Inflammatory macrophage (primary cell): ENCODE results near the gene CACNG8.
A peak's percentile ranks its signal among the peaks of the same experiment; 100 is the strongest.
"Not testable (repeated sequence)": the region's sequence is repeated elsewhere in the genome, so short reads cannot be mapped to it uniquely, and the experiment has no call there.

Experiments used
- DNase-seq, 2 donors: peaks; one replicate each; pipeline ENCODE4 v3.0.0-alpha.2; 2020 to 2022
- total RNA-seq, 18 experiments: gene quantifications; one replicate each; lab custom pipeline; 2026; ENCODE audit warnings: mixed read lengths in 6 of 18, inconsistent platforms in 2 of 18; lab: John Stamatoyannopoulos, UW

The CACNG8 gene
- total RNA-seq: 0 to 0.56 (median 0.07) reads per million in 18 experiments

GRCh38 chr19:53962887-53963431, at the start of gene CACNG8:
Gene CACNG8 (plus strand): TSS chr19:53962937.
- DNase-seq: no peak

- DNase-seq: peak; percentile 3 to 18
Measured at GRCh38 chr19:53915000-53915399, 47.7 kb upstream of the CACNG8 start.

GRCh38 chr19:53916004-53916403, 46.7 kb upstream of the CACNG8 start:
- no peak for DNase-seq

- no peak for DNase-seq
Measured at GRCh38 chr19:53917356-53917755, 45.4 kb upstream of the CACNG8 start.

- peak; percentile 24 to 53 for DNase-seq
Measured at GRCh38 chr19:53927739-53928138, 35.0 kb upstream of the CACNG8 start.

GRCh38 chr19:53936029-53936428, 26.7 kb upstream of the CACNG8 start:
- DNase-seq: no peak

- DNase-seq: no peak
Measured at GRCh38 chr19:53942001-53942786, 20.5 kb upstream of the CACNG8 start.

- no peak for DNase-seq
Measured at GRCh38 chr19:53944416-53944815, 18.3 kb upstream of the CACNG8 start.

- no peak for DNase-seq
Measured at GRCh38 chr19:53944933-53945332, 17.8 kb upstream of the CACNG8 start.

- DNase-seq: peak in 1 of 2 donors; percentile 13
Measured at GRCh38 chr19:53945441-53945840, 17.3 kb upstream of the CACNG8 start.

- DNase-seq: no peak
Measured at GRCh38 chr19:53945998-53946397, 16.7 kb upstream of the CACNG8 start.

GRCh38 chr19:53947624-53948023, 15.1 kb upstream of the CACNG8 start:
- DNase-seq: peak in 1 of 2 donors; percentile 18

GRCh38 chr19:53948611-53949010, 14.1 kb upstream of the CACNG8 start:
- DNase-seq: not testable (repeated sequence)

GRCh38 chr19:53951436-53951835, 11.3 kb upstream of the CACNG8 start:
- no peak for DNase-seq

GRCh38 chr19:53951947-53952346, 10.8 kb upstream of the CACNG8 start:
- no peak for DNase-seq

GRCh38 chr19:53953383-53953782, 9.4 kb upstream of the CACNG8 start:
- DNase-seq: no peak

- no peak for DNase-seq
Measured at GRCh38 chr19:53957448-53958167, 5.1 kb upstream of the CACNG8 start.

- DNase-seq: no peak
Measured at GRCh38 chr19:53958168-53958571, 4.6 kb upstream of the CACNG8 start.

GRCh38 chr19:53958823-53959757, 3.6 kb upstream of the CACNG8 start:
- no peak for DNase-seq

- DNase-seq: no peak
Measured at GRCh38 chr19:53960187-53960586, 2.5 kb upstream of the CACNG8 start.

- DNase-seq: no peak
Measured at GRCh38 chr19:53960886-53961285, 1.9 kb upstream of the CACNG8 start.
